SK-N-SH (cell line): ENCODE measurements around the gene MUC13. TPM values are rescaled to one million over a fixed set of nuclear protein-coding genes. Genes with fewer than 3 reads are reported as not detected.

Source experiments
- CTCF ChIA-PET: fragments of 300-600, 350-600 bp; formaldehyde crosslinking; extraction: SDS; loops from one replicate; lab custom pipeline; 2021; lab: Yijun Ruan, JAX
- POLR2A ChIA-PET: fragments of 350-600 bp; sonication (Branson Sonifier 250); formaldehyde crosslinking; extraction: SDS; loops from one replicate; lab custom pipeline; 2020; ENCODE audit warnings: antibody characterized with exemption, inconsistent platforms; lab: Yijun Ruan, JAX
- DNase-seq: peaks from one replicate; pipeline ENCODE4 v3.0.0; 2012
- H2AFZ ChIP-seq: fragments of 200-600 bp; sonication (generic); 2 replicates; pipeline ENCODE4 v1.8.1; 2016; ENCODE audit warnings: antibody characterized with exemption, mild to moderate bottlenecking, low read depth
- H3F3A ChIP-seq: fragments of 200-600 bp; sonication (generic); replicated peaks from 2 replicates; pipeline ENCODE3; 2016; ENCODE audit warnings: antibody characterized with exemption, mild to moderate bottlenecking; ENCODE audit not compliant: insufficient read depth
- H3K27ac ChIP-seq, 2 experiments: fragments of 200-500 bp in 1 of 2; fragments of 200-600 bp in 1 of 2; sonication (Bioruptor generic) in 1 of 2; sonication (generic), shearing (Covaris generic) in 1 of 2; 2 replicates each; pipeline versions ENCODE4 v1.5.1 to v1.6.1; 2014 to 2016; ENCODE audit warnings: low read depth in 2 of 2, inconsistent platforms in 1 of 2, low read length in 1 of 2, mild to moderate bottlenecking in 1 of 2, mixed read lengths in 1 of 2
- H3K27me3 ChIP-seq: fragments of 200-600 bp; sonication (generic), shearing (Covaris generic); 2 replicates; pipeline ENCODE4 v1.6.1; 2016; ENCODE audit warnings: mixed run types; ENCODE audit not compliant: insufficient read depth
- H3K36me3 ChIP-seq, 2 experiments: fragments of 200-500 bp in 1 of 2; fragments of 200-600 bp in 1 of 2; sonication (Bioruptor generic) in 1 of 2; sonication (generic) in 1 of 2; replicated peaks in 1 of 2; 2 replicates each; pipeline versions ENCODE3 to v1.5.1; 2014 to 2016; ENCODE audit warnings: low read length in 1 of 2, mild to moderate bottlenecking in 1 of 2; ENCODE audit not compliant: insufficient read depth in 2 of 2, control insufficient read depth in 1 of 2
- H3K4me1 ChIP-seq, 2 experiments: fragments of 200-500 bp in 1 of 2; fragments of 200-600 bp in 1 of 2; sonication (Bioruptor generic) in 1 of 2; sonication (generic), shearing (Covaris generic) in 1 of 2; 2 replicates each; pipeline versions ENCODE4 v1.5.1 to v1.6.1; 2014 to 2016; ENCODE audit warnings: low read depth in 1 of 2, low read length in 1 of 2, mixed run types in 1 of 2; ENCODE audit not compliant: insufficient read depth in 2 of 2, control insufficient read depth in 1 of 2
- H3K4me2 ChIP-seq: fragments of 200-600 bp; sonication (generic), shearing (Covaris generic); 2 replicates; pipeline ENCODE4 v1.6.1; 2017; ENCODE audit warnings: mixed run types
- H3K4me3 ChIP-seq, 2 experiments: fragments of 200-500 bp in 1 of 2; fragments of 200-600 bp in 1 of 2; sonication (Bioruptor generic) in 1 of 2; sonication (generic), shearing (Covaris generic) in 1 of 2; 2 replicates each; pipeline versions ENCODE4 v1.5.1 to v1.8.1; 2014 to 2016; ENCODE audit warnings: low read depth in 2 of 2, inconsistent platforms in 1 of 2, low read length in 1 of 2, mild to moderate bottlenecking in 1 of 2, mixed read lengths in 1 of 2, moderate library complexity in 1 of 2
- H3K79me2 ChIP-seq: fragments of 200-600 bp; sonication (generic); 2 replicates; pipeline ENCODE4 v1.8.1; 2017; ENCODE audit warnings: mild to moderate bottlenecking; ENCODE audit not compliant: insufficient read depth
- H3K9ac ChIP-seq: fragments of 200-600 bp; sonication (generic); 2 replicates; pipeline ENCODE4 v1.6.1; 2017; ENCODE audit warnings: mixed run types
- H3K9me2 ChIP-seq: fragments of 200-600 bp; sonication (generic); 2 replicates; pipeline ENCODE4 v1.6.1; 2017; ENCODE audit warnings: mixed run types
- H3K9me3 ChIP-seq: fragments of 200-600 bp; sonication (generic); 2 replicates; pipeline ENCODE4 v1.6.1; 2017; ENCODE audit warnings: mixed run types, mild to moderate bottlenecking, moderate library complexity
- H4K20me1 ChIP-seq: fragments of 200-600 bp; sonication (generic); 2 replicates; pipeline ENCODE4 v1.6.1; 2017; ENCODE audit warnings: mild to moderate bottlenecking, mixed run types; ENCODE audit not compliant: insufficient read depth
- CHD2 ChIP-seq: fragments of 150-350 bp; IDR thresholded peaks from 2 replicates; pipeline ENCODE4 v1.6.1; 2018; ENCODE audit warnings: low read length; ENCODE audit not compliant: partially characterized antibody
- ELF1 ChIP-seq: IDR thresholded peaks from 2 replicates; pipeline ENCODE4 v1.4.0; 2012
- EZH2phosphoT487 ChIP-seq: fragments of 200-600 bp; sonication (generic); IDR thresholded peaks from 2 replicates; pipeline ENCODE4 v1.6.1; 2017; ENCODE audit warnings: low read depth, mixed run types, mild to moderate bottlenecking, antibody characterized with exemption, moderate library complexity, borderline replicate concordance
- FOSL2 ChIP-seq: IDR thresholded peaks from 2 replicates; pipeline ENCODE4 v1.4.0; 2012; ENCODE audit warnings: low read depth, mild to moderate bottlenecking, moderate library complexity, borderline replicate concordance
- FOXJ3 ChIP-seq: sonication (generic); formaldehyde crosslinking; IDR thresholded peaks from 2 replicates; pipeline ENCODE4 v1.5.1; 2020; ENCODE audit warnings: mild to moderate bottlenecking, missing genetic modification reagents
- MEF2A ChIP-seq: IDR thresholded peaks from 2 replicates; pipeline ENCODE4 v1.4.0; 2012; ENCODE audit warnings: low read depth, borderline replicate concordance
- PBX3 ChIP-seq: IDR thresholded peaks from 2 replicates; pipeline ENCODE4; 2012
- POLR2AphosphoS5 ChIP-seq: IDR thresholded peaks from 2 replicates; pipeline ENCODE4 v1.6.1; 2012; ENCODE audit warnings: low read depth, low read length
- TCF12 ChIP-seq: IDR thresholded peaks from 2 replicates; pipeline ENCODE4 v1.4.0; 2012
- USF2 ChIP-seq: fragments of 150-350 bp; IDR thresholded peaks from 2 replicates; pipeline ENCODE4 v1.6.1; 2017; ENCODE audit warnings: antibody characterized with exemption, low read length, low read depth, borderline replicate concordance
- ZBTB33 ChIP-seq: IDR thresholded peaks from 2 replicates; pipeline ENCODE4 v1.4.0; 2012; ENCODE audit warnings: low read depth, borderline replicate concordance
- WGBS: methylation state at CpG from one replicate; pipeline ENCODE4 v1.1.6; 2017; ENCODE audit warnings: low lambda C conversion rate; 5-methylcytosine and 5-hydroxymethylcytosine counted together
- polyA plus RNA-seq, 3 experiments: library from polyadenylated mRNA; depleted of rRNA; stranded (reverse); fragments of >200 nt; gene quantifications; 2 replicates each; pipeline ENCODE4 v1.2.3, GENCODE V29; 2012
- TF ChIP-seq, protein P1 (sequence below): IDR thresholded peaks from 2 replicates; pipeline ENCODE4 v1.4.0; 2012; ENCODE audit warnings: low read depth
- TF ChIP-seq, protein P2 (sequence below): fragments of 200-600 bp; sonication (generic); IDR thresholded peaks from 2 replicates; pipeline ENCODE4 v1.6.1; 2017; ENCODE audit warnings: antibody characterized with exemption, mild to moderate bottlenecking, moderate library complexity

Gene MUC13
- polyA plus RNA-seq, 1 of the 3 experiments (the other 2 are of a cell fraction), result not detected

- H3K9me2 ChIP-seq, result no peaks in the 10 kb centered on the region
- CTCF ChIA-PET, result interaction anchor here (0.6 kb wide), 2 partner anchors 27 to 93 kb away, joined by 3 read pairs; no protein-coding TSS in a partner anchor
- no peaks in the 10 kb centered on the region; the same call in 1 of the 2 replicates for H3K9me3 ChIP-seq
- no peak for TF ChIP-seq CHD2
- TF ChIP-seq EZH2phosphoT487, result no peak
- TF ChIP-seq FOSL2, result peak; percentile 44; the same call in 1 of the 2 replicates
- TF ChIP-seq, protein P1, sequence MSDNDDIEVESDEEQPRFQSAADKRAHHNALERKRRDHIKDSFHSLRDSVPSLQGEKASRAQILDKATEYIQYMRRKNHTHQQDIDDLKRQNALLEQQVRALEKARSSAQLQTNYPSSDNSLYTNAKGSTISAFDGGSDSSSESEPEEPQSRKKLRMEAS, result peak; percentile 69
- peak; percentile 38; the same call in 1 of the 2 replicates for TF ChIP-seq TCF12
- peaks cover 33 to 40% of the 10 kb centered on the region in 2 experiments for H3K36me3 ChIP-seq
- DNase-seq, result no peak
- H3K4me2 ChIP-seq, result peak overlapping the region; percentile 47
- peaks cover 76% of the 10 kb centered on the region for H3K79me2 ChIP-seq
- WGBS, result 56% methylated on average over 7 of the region's 7 CpGs
- H3K9ac ChIP-seq, result peak overlapping the region; percentile 23; the same call in 1 of the 2 replicates
- peak overlapping the region; percentile 71 to 92 for H3K27ac ChIP-seq
- peaks cover 20 to 23% of the 10 kb centered on the region in 2 experiments; a peak in 3 of 4 replicates for H3K4me1 ChIP-seq
- H3F3A ChIP-seq, result peaks cover 34% of the 10 kb centered on the region
- no peak overlapping the region for H2AFZ ChIP-seq
- H3K27me3 ChIP-seq, result no peaks in the 10 kb centered on the region
- no peak overlapping the region for H3K4me3 ChIP-seq
- H4K20me1 ChIP-seq, result no peaks in the 10 kb centered on the region
- POLR2A ChIA-PET, result no interaction called here
These were observed 75.5 kb downstream of the MUC13 start for GRCh38 chr3:124859025-124859424.

GRCh38 chr3:124858275-124858674, 76.3 kb downstream of the MUC13 start:
- peak overlapping the region; percentile 71 to 92 for H3K27ac ChIP-seq
- no peak overlapping the region for H3K4me3 ChIP-seq
- ChIA-PET POLR2A (no interaction called here), CTCF (interaction anchor here (0.8 to 1.4 kb wide), 2 partner anchors 16 to 97 kb away, joined by 3 read pairs; no protein-coding TSS in a partner anchor)
- H3K4me2 ChIP-seq, result no peak overlapping the region
- peaks cover 34% of the 10 kb centered on the region for H3F3A ChIP-seq
- H2AFZ ChIP-seq, result no peak overlapping the region
- H3K4me1 ChIP-seq, result peaks cover 19 to 21% of the 10 kb centered on the region in 2 experiments; a peak in 3 of 4 replicates
- peaks cover 74% of the 10 kb centered on the region for H3K79me2 ChIP-seq
- H3K9me3 ChIP-seq, result no peaks in the 10 kb centered on the region; the same call in 1 of the 2 replicates
- no peak for DNase-seq
- TF ChIP-seq PBX3 (0 out of 2 replicates have a peak, but pooled peaks have one; percentile 8), MEF2A (no peak)
- H3K9me2 ChIP-seq, result no peaks in the 10 kb centered on the region
- peaks cover 36 to 37% of the 10 kb centered on the region in 2 experiments for H3K36me3 ChIP-seq
- 73% methylated on average over 1 of the region's 1 CpG for WGBS
- no peaks in the 10 kb centered on the region for H4K20me1 ChIP-seq
- no peaks in the 10 kb centered on the region for H3K27me3 ChIP-seq
- H3K9ac ChIP-seq, result no peak overlapping the region

DNA sequence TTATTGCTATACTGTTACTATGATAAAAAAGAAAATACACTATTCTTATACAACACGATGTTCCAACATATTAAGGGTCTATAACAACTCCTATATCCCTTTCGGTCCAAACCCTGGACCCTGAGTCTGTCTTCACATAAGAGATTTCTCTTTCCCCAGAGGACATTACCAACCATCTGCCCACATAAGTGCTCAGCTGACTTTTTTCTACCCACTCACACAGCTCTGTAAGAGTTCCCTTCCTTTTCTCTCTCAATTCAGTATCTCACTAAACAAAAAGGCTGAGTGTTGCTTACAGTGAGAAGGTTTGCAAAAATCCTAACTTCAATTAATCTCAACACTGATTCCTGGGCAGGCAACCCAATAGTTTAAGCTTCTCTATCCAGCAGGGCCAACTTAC, 77.9 kb downstream of the MUC13 start:
- no peak overlapping the region for H2AFZ ChIP-seq
- H3K9me3 ChIP-seq, result no peaks in the 10 kb centered on the region; the same call in 1 of the 2 replicates
- H3K27ac ChIP-seq, result no peak overlapping the region; a peak in 1 of 4 replicates
- H3K4me1 ChIP-seq, result peaks cover 16 to 34% of the 10 kb centered on the region in 2 experiments
- WGBS, result 96% methylated on average over 2 of the region's 2 CpGs
- H3K9me2 ChIP-seq, result no peaks in the 10 kb centered on the region
- no peak overlapping the region for H3K4me2 ChIP-seq
- no peaks in the 10 kb centered on the region for H3K27me3 ChIP-seq
- peaks cover 31% of the 10 kb centered on the region for H3F3A ChIP-seq
- peaks cover 37 to 41% of the 10 kb centered on the region in 2 experiments for H3K36me3 ChIP-seq
- no peak for DNase-seq
- ChIA-PET CTCF (interaction anchor here (0.7 to 1.7 kb wide), 5 partner anchors 22 to 96 kb away, joined by 3 to 6 read pairs (median 3); no protein-coding TSS in a partner anchor), POLR2A (no interaction called here)
- H3K79me2 ChIP-seq, result peaks cover 72% of the 10 kb centered on the region
- no peak overlapping the region for H3K4me3 ChIP-seq
- no peak overlapping the region for H3K9ac ChIP-seq
- H4K20me1 ChIP-seq, result no peaks in the 10 kb centered on the region
- TF ChIP-seq, protein P2, sequence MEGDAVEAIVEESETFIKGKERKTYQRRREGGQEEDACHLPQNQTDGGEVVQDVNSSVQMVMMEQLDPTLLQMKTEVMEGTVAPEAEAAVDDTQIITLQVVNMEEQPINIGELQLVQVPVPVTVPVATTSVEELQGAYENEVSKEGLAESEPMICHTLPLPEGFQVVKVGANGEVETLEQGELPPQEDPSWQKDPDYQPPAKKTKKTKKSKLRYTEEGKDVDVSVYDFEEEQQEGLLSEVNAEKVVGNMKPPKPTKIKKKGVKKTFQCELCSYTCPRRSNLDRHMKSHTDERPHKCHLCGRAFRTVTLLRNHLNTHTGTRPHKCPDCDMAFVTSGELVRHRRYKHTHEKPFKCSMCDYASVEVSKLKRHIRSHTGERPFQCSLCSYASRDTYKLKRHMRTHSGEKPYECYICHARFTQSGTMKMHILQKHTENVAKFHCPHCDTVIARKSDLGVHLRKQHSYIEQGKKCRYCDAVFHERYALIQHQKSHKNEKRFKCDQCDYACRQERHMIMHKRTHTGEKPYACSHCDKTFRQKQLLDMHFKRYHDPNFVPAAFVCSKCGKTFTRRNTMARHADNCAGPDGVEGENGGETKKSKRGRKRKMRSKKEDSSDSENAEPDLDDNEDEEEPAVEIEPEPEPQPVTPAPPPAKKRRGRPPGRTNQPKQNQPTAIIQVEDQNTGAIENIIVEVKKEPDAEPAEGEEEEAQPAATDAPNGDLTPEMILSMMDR, result no peak
- no peak for TF ChIP-seq CHD2
- TF ChIP-seq POLR2AphosphoS5, result no peak
- no peak for TF ChIP-seq FOSL2
- TF ChIP-seq ZBTB33, result no peak
- TF ChIP-seq, protein P1, result no peak
- no peak for TF ChIP-seq ELF1
- no peak for TF ChIP-seq USF2
- TF ChIP-seq MEF2A, result no peak
- no peak for TF ChIP-seq FOXJ3 (CRISPR knock-in tag)
